OCI-LY7 (cell line): Measurements from ENCODE around the gene PCBD1. TPM values are rescaled to one million over a fixed set of nuclear protein-coding genes. Genes with fewer than 3 reads are reported as not detected.

ENCODE experiments used
- BruUV-seq: library from RNA; stranded (reverse); fragments of 400-500 nt; replicated peaks from 2 replicates; lab custom pipeline; 2021; lab: Mats Ljungman, UMichigan
- CTCF ChIA-PET: fragments of 300-600 bp; sonication (Branson Sonifier 250); formaldehyde crosslinking; loops from one replicate; lab custom pipeline; 2022; ENCODE audit warnings: antibody characterized with exemption; ENCODE audit not compliant: unreplicated experiment; lab: Charles Lee
- POLR2A ChIA-PET: fragments of 300-600 bp; sonication (Branson Sonifier 250); formaldehyde crosslinking; loops from one replicate; lab custom pipeline; 2022; ENCODE audit warnings: antibody characterized with exemption; lab: Charles Lee
- DNase-seq: peaks from one replicate; pipeline ENCODE4 v3.0.0-alpha.2; 2015; ENCODE audit warnings: low spot score
- H2AFZ ChIP-seq: fragments of 200-600 bp; sonication (generic), shearing (Covaris generic); 2 replicates; pipeline ENCODE4 v1.6.1; 2014; ENCODE audit warnings: mild to moderate bottlenecking, antibody characterized with exemption, low read length, moderate library complexity
- H3K27ac ChIP-seq: fragments of 200-600 bp; sonication (generic); 2 replicates; pipeline ENCODE4 v1.5.1; 2014; ENCODE audit warnings: mixed run types, low read depth, mild to moderate bottlenecking, moderate library complexity, low read length, inconsistent platforms; ENCODE audit not compliant: poor library complexity, severe bottlenecking
- H3K36me3 ChIP-seq: fragments of 200-600 bp; sonication (generic); 2 replicates; pipeline ENCODE4 v1.6.1; 2014; ENCODE audit warnings: mild to moderate bottlenecking, antibody characterized with exemption, low read length, moderate library complexity, mixed read lengths; ENCODE audit not compliant: insufficient read depth
- H3K4me1 ChIP-seq: fragments of 200-600 bp; sonication (generic); 2 replicates; pipeline ENCODE4 v1.5.1; 2014; ENCODE audit warnings: mild to moderate bottlenecking, low read length; ENCODE audit not compliant: insufficient read depth, poor library complexity, severe bottlenecking
- H3K4me2 ChIP-seq: fragments of 200-600 bp; sonication (generic); 2 replicates; pipeline ENCODE4 v1.6.1; 2014; ENCODE audit warnings: mild to moderate bottlenecking, low read length
- H3K4me3 ChIP-seq: fragments of 200-600 bp; sonication (generic); 2 replicates; pipeline ENCODE4 v1.5.1; 2014; ENCODE audit warnings: mild to moderate bottlenecking, low read depth, low read length; ENCODE audit not compliant: poor library complexity, severe bottlenecking
- H3K79me2 ChIP-seq: fragments of 200-600 bp; sonication (generic); 2 replicates; pipeline ENCODE4 v1.6.1; 2016; ENCODE audit warnings: low read depth, mild to moderate bottlenecking, low read length, moderate library complexity, mixed read lengths; ENCODE audit not compliant: insufficient read depth
- H3K9me2 ChIP-seq: fragments of 200-600 bp; sonication (generic); 2 replicates; pipeline ENCODE4 v1.6.1; 2016; ENCODE audit warnings: mild to moderate bottlenecking, low read length, mixed read lengths; ENCODE audit not compliant: insufficient read depth
- H3K9me3 ChIP-seq: fragments of 200-600 bp; sonication (generic); 2 replicates; pipeline ENCODE4 v1.6.1; 2014; ENCODE audit warnings: mild to moderate bottlenecking, mixed run types, low read length, mixed read lengths
- H4K20me1 ChIP-seq: fragments of 200-600 bp; sonication (generic); 2 replicates; pipeline ENCODE4 v1.6.1; 2014; ENCODE audit warnings: mild to moderate bottlenecking, antibody characterized with exemption, low read length, moderate library complexity, mixed read lengths; ENCODE audit not compliant: insufficient read depth
- CTCF ChIP-seq: fragments of 200-600 bp; sonication (generic); conservative IDR thresholded peaks from 2 replicates; pipeline ENCODE4 v1.5.1; 2014; ENCODE audit warnings: mild to moderate bottlenecking, antibody characterized with exemption, low read length, moderate library complexity, mixed read lengths
- EZH2phosphoT487 ChIP-seq: fragments of 200-600 bp; sonication (generic); IDR thresholded peaks from 2 replicates; pipeline ENCODE4 v1.6.1; 2018; ENCODE audit warnings: low read depth, borderline replicate concordance, mild to moderate bottlenecking, mixed run types, antibody characterized with exemption, low read length, moderate library complexity, mixed read lengths
- intact Hi-C: fragments of 100-400 bp; cut with micrococcal nuclease; formaldehyde crosslinking; loops from one replicate; pipeline ENCODE4 v1.10.0; 2022; ENCODE audit not compliant: unreplicated experiment
- total RNA-seq, 2 experiments: library from RNA; depleted of rRNA in 1 of 2; stranded (reverse); fragments of >200 nt in 1 of 2; shearing (Covaris generic) in 1 of 2; gene quantifications; 2 replicates each; pipeline ENCODE4 v1.2.3, GENCODE V29; 2014 to 2022

The PCBD1 gene
- total RNA-seq, 2 experiments from 2014 or later = 4.9 to 25.4 TPM

GRCh38 chr10:70930263-70931000 lies 42.1 kb upstream of the PCBD1 start:
- ChIA-PET CTCF (no interaction called here), POLR2A (no interaction called here)
- no peak overlapping the region for H3K4me3 ChIP-seq
- H3K79me2 ChIP-seq = no peaks in the 10 kb centered on the region
- no peak for TF ChIP-seq CTCF
- TF ChIP-seq EZH2phosphoT487 = no peak
- H3K9me2 ChIP-seq = no peaks in the 10 kb centered on the region
- H3K4me2 ChIP-seq = no peak overlapping the region
- intact Hi-C loops = no loop called here
- BruUV-seq = no TSS peak
- H2AFZ ChIP-seq = no peak overlapping the region
- no peaks in the 10 kb centered on the region for H4K20me1 ChIP-seq
- H3K9me3 ChIP-seq = no peaks in the 10 kb centered on the region
- no peaks in the 10 kb centered on the region for H3K4me1 ChIP-seq
- DNase-seq = no peak
- no peaks in the 10 kb centered on the region for H3K36me3 ChIP-seq
- H3K27ac ChIP-seq = no peak overlapping the region

GRCh38 chr10:70928140-70928539 lies 39.8 kb upstream of the PCBD1 start:
- no TSS peak for BruUV-seq
- POLR2A ChIA-PET = no interaction called here

More at GRCh38 chr10:70928140-70928539, 39.8 kb upstream of the PCBD1 start:
- TF ChIP-seq CTCF = no peak
- no peak for TF ChIP-seq EZH2phosphoT487
- no peak overlapping the region for H2AFZ ChIP-seq
- H3K9me3 ChIP-seq = no peaks in the 10 kb centered on the region
- no peaks in the 10 kb centered on the region for H3K36me3 ChIP-seq
- no peaks in the 10 kb centered on the region for H3K79me2 ChIP-seq
- no peaks in the 10 kb centered on the region for H3K4me1 ChIP-seq
- H3K4me2 ChIP-seq = no peak overlapping the region
- intact Hi-C loops = loop anchor here (5.0 kb wide), 1 partner anchor 284 kb away; the partner anchor contains the start of gene UNC5B
- H4K20me1 ChIP-seq = no peaks in the 10 kb centered on the region
- H3K9me2 ChIP-seq = no peaks in the 10 kb centered on the region
- H3K27ac ChIP-seq = no peak overlapping the region
- DNase-seq = no peak
- H3K4me3 ChIP-seq = no peak overlapping the region
- CTCF ChIA-PET = no interaction called here
